HUES6 (cell line): ENCODE measurements around the gene RAD18.

Experiments
- H3K27ac ChIP-seq: 2 replicates; pipeline ENCODE4 v1.7.0; 2013; ENCODE audit warnings: low read depth, mild to moderate bottlenecking, low read length, inconsistent platforms
- H3K27me3 ChIP-seq: 2 replicates; pipeline ENCODE4 v1.6.1; 2013; ENCODE audit warnings: low read length; ENCODE audit not compliant: control insufficient read depth, insufficient read depth
- H3K36me3 ChIP-seq: 2 replicates; pipeline ENCODE4 v1.6.1; 2013; ENCODE audit warnings: low read length; ENCODE audit not compliant: control insufficient read depth, insufficient read depth
- H3K4me1 ChIP-seq: 2 replicates; pipeline ENCODE4 v1.6.1; 2013; ENCODE audit warnings: low read length; ENCODE audit not compliant: control insufficient read depth, insufficient read depth
- H3K4me3 ChIP-seq: 2 replicates; pipeline ENCODE4 v1.5.1; 2013; ENCODE audit warnings: low read depth, low read length
- H3K9ac ChIP-seq: one replicate; pipeline ENCODE4 v1.6.1; 2013; ENCODE audit warnings: mild to moderate bottlenecking, low read length
- H3K9me3 ChIP-seq: 2 replicates; pipeline ENCODE4 v1.6.1; 2013; ENCODE audit warnings: low read depth, low read length; ENCODE audit not compliant: control insufficient read depth, insufficient read depth

Gene RAD18

GRCh38 chr3:8827641-8828040 lies 135.6 kb downstream of the RAD18 start:
- no peaks in the 10 kb centered on the region for H3K36me3 ChIP-seq
- no peaks in the 10 kb centered on the region for H3K4me1 ChIP-seq
- H3K27ac ChIP-seq, result no peak overlapping the region
- H3K9ac ChIP-seq, result no peak overlapping the region
- no peak overlapping the region for H3K4me3 ChIP-seq
- H3K9me3 ChIP-seq, result no peaks in the 10 kb centered on the region
- H3K27me3 ChIP-seq, result no peaks in the 10 kb centered on the region
